Mammary epithelial cell (primary cell): Measurements from ENCODE around the gene RSL24D1.

Experiments used
- CTCF ChIP-seq, 2 donors: IDR thresholded peaks in 1 of 2; conservative IDR thresholded peaks in 1 of 2; 2 replicates each; pipeline ENCODE4 v1.5.1; 2011 to 2012; ENCODE audit warnings: inconsistent platforms in 2 of 2, low read length in 2 of 2, mild to moderate bottlenecking in 2 of 2, control low read depth in 1 of 2, low read depth in 1 of 2; ENCODE audit not compliant: insufficient read depth in 1 of 2; ENCODE audit errors: extremely low read depth in 1 of 2
- EZH2 ChIP-seq: IDR thresholded peaks from 2 replicates; pipeline ENCODE4 v1.6.1; 2012; ENCODE audit warnings: low read length, inconsistent platforms, borderline replicate concordance

GRCh38 chr15:55234104-55234799, 37.5 kb upstream of the RSL24D1 start:
- TF ChIP-seq CTCF (conservative IDR thresholded peaks at IDR 0.05 in 1 of 2, IDR thresholded peaks at IDR 0.05 in 1 of 2; ENCODE audit: extremely low read depth in 1 of 2, insufficient read depth in 1 of 2, low read depth in 1 of 2, low read length in 2 of 2), result no peak
- TF ChIP-seq EZH2, result no peak
